K562 (cell line): ENCODE data around the gene FKBP7. TPM values are rescaled to one million over a fixed set of nuclear protein-coding genes. Genes with fewer than 3 reads are reported as not detected.

Source experiments
- ATAC-seq: fragments of 200-7000 bp; cut with Tn5 transposase; 3 replicates; pipeline ENCODE4 v1.9.1; 2020; ENCODE audit warnings: moderate library complexity
- BruUV-seq: library from RNA; stranded (reverse); fragments of 400-500 nt; replicated peaks from 2 replicates; lab custom pipeline; 2021; lab: Mats Ljungman, UMichigan
- CTCF ChIA-PET: fragments of 300-600 bp; formaldehyde crosslinking; extraction: SDS; loops from one replicate; lab custom pipeline; 2021; ENCODE audit warnings: low intra/inter-chr PET ratio; lab: Yijun Ruan, JAX
- POLR2A ChIA-PET: fragments of 300-600, 350-650 bp; sonication (Branson Sonifier 250); formaldehyde crosslinking; extraction: SDS; loops from one replicate; lab custom pipeline; 2021; ENCODE audit warnings: antibody characterized with exemption, inconsistent platforms; lab: Yijun Ruan, JAX
- DNase-seq, 4 experiments: peaks; one replicate each; pipeline versions ENCODE4 v3.0.0 to v3.0.0-alpha.2; 2011 to 2018; ENCODE audit warnings: low spot score in 3 of 4, mixed read lengths in 3 of 4; ENCODE audit errors: extremely low read depth in 1 of 4
- FAIRE-seq: peaks from 2 replicates; lab custom pipeline; 2011; peaks lifted over from hg19 to GRCh38; lab: Jason Lieb, UNC
- H2AFZ ChIP-seq: 2 replicates; pipeline ENCODE4 v1.6.0; 2011; ENCODE audit warnings: low read depth, low read length, control low read depth, inconsistent platforms
- H3K27ac ChIP-seq: fragments of 200-600 bp; 3 replicates; pipeline ENCODE4 v1.8.0; 2011; ENCODE audit warnings: low read depth, mild to moderate bottlenecking, control low read depth, inconsistent platforms, low read length, moderate library complexity, mixed read lengths; ENCODE audit errors: extremely low read depth
- H3K27me3 ChIP-seq, 2 experiments: fragments of 300-600 bp in 1 of 2; 2 replicates in 1 of 2; 3 replicates in 1 of 2; pipeline versions ENCODE4 v1.6.0 to v1.8.0; 2011; ENCODE audit warnings: inconsistent platforms in 2 of 2, low read length in 2 of 2, mild to moderate bottlenecking in 1 of 2, mixed read lengths in 1 of 2, moderate library complexity in 1 of 2; ENCODE audit not compliant: control insufficient read depth in 2 of 2, insufficient read depth in 2 of 2
- H3K36me3 ChIP-seq: fragments of 300-600 bp; 3 replicates; pipeline ENCODE4 v1.8.0; 2011; ENCODE audit warnings: mild to moderate bottlenecking, low read length, inconsistent platforms; ENCODE audit not compliant: control insufficient read depth, insufficient read depth
- H3K4me1 ChIP-seq, 2 experiments: fragments of 200-600 bp in 1 of 2; replicated peaks in 1 of 2; 2 replicates in 1 of 2; 3 replicates in 1 of 2; pipeline versions ENCODE4 v1.5.1 to v1.8.0; 2011; ENCODE audit warnings: inconsistent platforms in 2 of 2, low read length in 2 of 2, mild to moderate bottlenecking in 1 of 2, mixed read lengths in 1 of 2, moderate library complexity in 1 of 2; ENCODE audit not compliant: control insufficient read depth in 2 of 2, insufficient read depth in 2 of 2
- H3K4me2 ChIP-seq: 2 replicates; pipeline ENCODE4 v1.6.1; 2011; ENCODE audit warnings: low read length, control low read depth, inconsistent platforms, mixed read lengths; ENCODE audit not compliant: insufficient read depth
- H3K4me3 ChIP-seq: fragments of 200-600 bp; sonication (generic), shearing (Covaris generic); 2 replicates; pipeline ENCODE4 v1.5.1; 2016; ENCODE audit warnings: control low read depth, inconsistent platforms
- H3K79me2 ChIP-seq: fragments of 200-600 bp; 3 replicates; pipeline ENCODE4 v1.8.0; 2011; ENCODE audit warnings: low read length, inconsistent platforms; ENCODE audit not compliant: control insufficient read depth, insufficient read depth
- H3K9ac ChIP-seq, 2 experiments: 2 replicates each; pipeline versions ENCODE4 v1.6.0 to v1.6.1; 2011; ENCODE audit warnings: low read depth in 2 of 2, low read length in 2 of 2, control low read depth in 1 of 2, inconsistent platforms in 1 of 2, mild to moderate bottlenecking in 1 of 2, mixed read lengths in 1 of 2; ENCODE audit not compliant: insufficient read depth in 1 of 2
- H3K9me1 ChIP-seq: one replicate; pipeline ENCODE4 v1.6.0; 2011; ENCODE audit warnings: inconsistent platforms, mild to moderate bottlenecking, low read length, moderate library complexity; ENCODE audit not compliant: control insufficient read depth, insufficient read depth
- H3K9me3 ChIP-seq: replicated peaks from 2 replicates; pipeline ENCODE4 v1.5.1; 2011; ENCODE audit warnings: low read depth, low read length, inconsistent platforms; ENCODE audit not compliant: control insufficient read depth, insufficient read depth
- H4K20me1 ChIP-seq: replicated peaks from 2 replicates; pipeline ENCODE4 v1.6.1; 2011; ENCODE audit warnings: low read length, inconsistent platforms, mixed read lengths; ENCODE audit not compliant: control insufficient read depth, insufficient read depth
- CHD7 ChIP-seq: fragments of 200-600 bp; sonication (generic); IDR thresholded peaks from one replicate; pipeline ENCODE4 v1.6.1; 2012; ENCODE audit warnings: mild to moderate bottlenecking, low read depth, low read length, inconsistent platforms
- NBN ChIP-seq: fragments of 450-650 bp; IDR thresholded peaks from 2 replicates; pipeline ENCODE4 v1.6.1; 2016; ENCODE audit warnings: low read depth, mild to moderate bottlenecking
- NCOA4 ChIP-seq: fragments of 450-650 bp; IDR thresholded peaks from 2 replicates; pipeline ENCODE4 v1.6.1; 2018; ENCODE audit warnings: mild to moderate bottlenecking; ENCODE audit not compliant: partially characterized antibody
- ZNF212 ChIP-seq: fragments of 450-650 bp; formaldehyde crosslinking; IDR thresholded peaks from 2 replicates; pipeline ENCODE4 v1.4.0; 2020; ENCODE audit warnings: mild to moderate bottlenecking
- ZNF232 ChIP-seq: sonication (generic); formaldehyde crosslinking; IDR thresholded peaks from 2 replicates; pipeline ENCODE4 v1.8.0; 2022; ENCODE audit warnings: mild to moderate bottlenecking, missing genetic modification reagents
- ZNF354B ChIP-seq: fragments of 250-450 bp; sonication (Bioruptor Pico); IDR thresholded peaks from 2 replicates; pipeline ENCODE4 v1.4.0; 2020
- WGBS: fragments of 100-300 bp; shearing (Covaris generic); methylation state at CpG from one replicate; pipeline ENCODE4 v1.1.6; 2016; ENCODE audit warnings: low coverage, mixed read lengths; ENCODE audit not compliant: insufficient coverage; ENCODE audit errors: missing lambda C conversion rate; 5-methylcytosine and 5-hydroxymethylcytosine counted together
- in situ Hi-C: fragments of 300-500 bp; cut with MboI; formaldehyde crosslinking; loops from 4 replicates; pipeline ENCODE4 v1.15.0; 2018; ENCODE audit warnings: inconsistent platforms, mixed read lengths
- intact Hi-C: fragments of 100-400 bp; cut with micrococcal nuclease; formaldehyde crosslinking; loops from 2 replicates; pipeline ENCODE4 v1.14.2; 2022
- polyA plus RNA-seq, 8 experiments: library from polyadenylated mRNA; depleted of rRNA in 4 of 8; stranded (reverse) in 5 of 8; unstranded in 3 of 8; fragments of >200 nt; fragmentation: Nextera tagmentation in 2 of 8; fragmentation: Illumina TruSeq in 1 of 8; extraction: Ambion mirVana in 2 of 8; extraction: Trizol in 1 of 8; gene quantifications; 2 replicates each; pipeline versions ENCODE4 v1.2.1 to v1.2.3, GENCODE V29; 2011 to 2014; ENCODE audit warnings: inconsistent platforms in 1 of 8, missing spikeins in 1 of 8
- total RNA-seq, 7 experiments: library from RNA; depleted of rRNA in 6 of 7; stranded (reverse); fragments of >200 nt in 6 of 7; fragmentation: Illumina TruSeq in 2 of 7; extraction: Trizol in 2 of 7; gene quantifications; 2 replicates each; pipeline versions ENCODE4 v1.2.1 to v1.2.3, GENCODE V29; 2011 to 2021; ENCODE audit warnings: low replicate concordance in 1 of 7

Gene FKBP7
- total and polyA plus RNA-seq, 9 of the 15 experiments (the other 6 are each of a cell fraction or from before 2014, with no cell fraction given): 6.1 to 23.2 (median 19.0) TPM

GRCh38 chr2:178450774-178451525 is 27.4 kb downstream of the FKBP7 start, which contains the start of the genes PJVK and PRKRA:
TSS of gene PJVK (plus strand) at chr2:178451378. CDS start at chr2:178453410, 2,032 bp downstream.
TSS of gene PRKRA (minus strand) at chr2:178451175. CDS start at chr2:178451030, 145 bp downstream.
- in situ Hi-C loops (no loop called here), intact Hi-C loops (loop anchor here (1.0 to 2.0 kb wide), 2 partner anchors 28 to 36 kb away; no protein-coding TSS in a partner anchor)
- Histone ChIP-seq H3K9ac (peak within 1 kb of the TSS; percentile 91 to 97), H3K27me3 (no peaks in the 10 kb centered on the region), H3K4me2 (peak within 1 kb of the TSS; percentile 95), H4K20me1 (0 out of 2 replicates have a peak, but pooled peaks cover 7% of the 10 kb centered on the region), H3K4me1 (peaks cover 14 to 19% of the 10 kb centered on the region in 2 experiments; a peak in 4 of 5 replicates), H3K79me2 (peaks cover 32% of the 10 kb centered on the region), H3K9me3 (no peaks in the 10 kb centered on the region), H3K9me1 (no peaks in the 10 kb centered on the region), H3K27ac (peak within 1 kb of the TSS; percentile 96), H3K4me3 (peak within 1 kb of the TSS; percentile 90), H3K36me3 (peaks cover 28% of the 10 kb centered on the region), H2AFZ (peak within 1 kb of the TSS; percentile 98)
- ATAC-seq (peak; percentile 97), DNase-seq (peak; percentile 98 to 99 (median 99)), FAIRE-seq (peak; percentile 94)
- no TSS peak for BruUV-seq
- WGBS: under 1% methylated on average over 68 of the region's 76 CpGs
- CTCF ChIA-PET: no interaction called here
- POLR2A ChIA-PET: interaction anchor here (0.6 to 2.9 kb wide), 18 partner anchors 8 to 932 kb away, joined by 3 to 23 read pairs (median 4); no protein-coding TSS in a partner anchor
- TF ChIP-seq NCOA4 (no peak), NBN (peak; percentile 48; the same call in 1 of the 2 replicates), ZNF354B (no peak), ZNF212 (CRISPR knock-in tag) (no peak), CHD7 (no peak), ZNF232 (CRISPR knock-in tag) (no peak; the same call in 1 of the 2 replicates)
